NB4 (cell line): ENCODE results near the gene GIMAP5.

Experiments
- DNase-seq: peaks from one replicate; pipeline ENCODE4 v3.0.0; 2010; ENCODE audit warnings: low read depth
- H3K4me3 ChIP-seq: one replicate; pipeline ENCODE4 v1.5.1; 2011; ENCODE audit warnings: mild to moderate bottlenecking, low read depth, low read length, moderate library complexity
- CTCF ChIP-seq: IDR thresholded peaks from one replicate; pipeline ENCODE4 v1.5.1; 2012; ENCODE audit warnings: low read depth, low read length
- MAX ChIP-seq: IDR thresholded peaks from 2 replicates; pipeline ENCODE4 v1.6.1; 2011; ENCODE audit warnings: low read depth, low read length
- MYC ChIP-seq: IDR thresholded peaks from 2 replicates; pipeline ENCODE4 v1.6.1; 2011; ENCODE audit warnings: low read depth, low read length
- POLR2A ChIP-seq: IDR thresholded peaks from 2 replicates; pipeline ENCODE4 v1.6.1; 2011; ENCODE audit warnings: mild to moderate bottlenecking; ENCODE audit not compliant: insufficient read length; ENCODE audit errors: extremely low read depth

GIMAP5 gene

GRCh38 chr7:150728609-150729008 lies 8.6 kb upstream of the GIMAP5 start:
- TF ChIP-seq CTCF, result no peak
- TF ChIP-seq POLR2A, result no peak
- TF ChIP-seq MYC, result no peak
- no peak for TF ChIP-seq MAX
- DNase-seq, result no peak

GRCh38 chr7:150731916-150732315 lies 5.3 kb upstream of the GIMAP5 start:
- TF ChIP-seq CTCF (no peak), MYC (no peak), MAX (no peak), POLR2A (no peak)
- no peak for DNase-seq
- no peak overlapping the region for H3K4me3 ChIP-seq

More at GRCh38 chr7:150728609-150729008, 8.6 kb upstream of the GIMAP5 start:
- H3K4me3 ChIP-seq, result no peak overlapping the region

GRCh38 chr7:150732786-150733481 lies 4.3 kb upstream of the GIMAP5 start:
- no peak for TF ChIP-seq POLR2A
- TF ChIP-seq MYC, result no peak
- TF ChIP-seq MAX, result no peak
- no peak for TF ChIP-seq CTCF
- DNase-seq, result no peak
- no peak overlapping the region for H3K4me3 ChIP-seq

- no peak for DNase-seq
- TF ChIP-seq POLR2A, result no peak
- TF ChIP-seq MYC, result no peak
- no peak for TF ChIP-seq MAX
- TF ChIP-seq CTCF, result no peak
- H3K4me3 ChIP-seq, result no peak overlapping the region
These were observed 3.6 kb upstream of the GIMAP5 start for GRCh38 chr7:150733482-150734095.

- TF ChIP-seq MYC (no peak), MAX (no peak), CTCF (no peak), POLR2A (no peak)
- DNase-seq, result no peak
- no peak overlapping the region for H3K4me3 ChIP-seq
These were observed 3.0 kb upstream of the GIMAP5 start for GRCh38 chr7:150734254-150734653.
